Activated B cell treated with CpG ODN at 0.5 μM for 24 hours (primary cell): Measurements from ENCODE around the gene CDC42SE2. TPM values are rescaled to one million over a fixed set of nuclear protein-coding genes. Genes with fewer than 3 reads are reported as not detected.
A peak's percentile ranks its signal among the peaks of the same experiment; 100 is the strongest.

Source experiments
- ATAC-seq: fragments of 200-7000 bp; cut with Tn5 transposase; one replicate; pipeline ENCODE4 v1.10.0; 2021; ENCODE audit warnings: low read depth, mild to moderate bottlenecking, moderate library complexity
- CTCF ChIA-PET: fragments of 350-600 bp; sonication (Branson Sonifier 250); formaldehyde crosslinking; loops from one replicate; lab custom pipeline; 2021; ENCODE audit warnings: antibody characterized with exemption; lab: Charles Lee
- POLR2A ChIA-PET: fragments of 350-600 bp; sonication (Branson Sonifier 250); formaldehyde crosslinking; loops from one replicate; lab custom pipeline; 2021; ENCODE audit warnings: antibody characterized with exemption; lab: Charles Lee
- DNase-seq: peaks from one replicate; pipeline ENCODE4 v3.0.0; 2022
- H3K27ac Mint-ChIP-seq: one replicate; pipeline ENCODE4 v1.8.0; 2020; ENCODE audit warnings: mixed read lengths
- H3K27me3 Mint-ChIP-seq: one replicate; pipeline ENCODE4 v1.8.0; 2021; ENCODE audit warnings: mixed read lengths
- H3K36me3 Mint-ChIP-seq: one replicate; pipeline ENCODE4 v1.8.0; 2021; ENCODE audit warnings: low read depth, mixed read lengths
- H3K4me1 Mint-ChIP-seq: one replicate; pipeline ENCODE4 v1.8.0; 2021; ENCODE audit warnings: mixed read lengths
- H3K4me3 Mint-ChIP-seq: one replicate; pipeline ENCODE4 v1.8.0; 2020; ENCODE audit warnings: mild to moderate bottlenecking, mixed read lengths
- H3K9me3 Mint-ChIP-seq: one replicate; pipeline ENCODE4 v1.8.0; 2020; ENCODE audit warnings: mixed read lengths
- intact Hi-C: fragments of 100-400 bp; cut with micrococcal nuclease; formaldehyde crosslinking; loops from one replicate; pipeline ENCODE4 v1.15.1; 2024
- total RNA-seq: library from RNA; stranded (reverse); gene quantifications from 2 replicates; pipeline ENCODE4 v1.2.3, GENCODE V29; 2022
- TF ChIP-seq, protein P1 (sequence below): fragments of 200-600 bp; IDR thresholded peaks from one replicate; pipeline ENCODE4 v1.8.0; 2022; ENCODE audit warnings: antibody characterized with exemption, mild to moderate bottlenecking

Gene CDC42SE2
- total RNA-seq, 1 donor from 2014 or later = 122 TPM

DNA sequence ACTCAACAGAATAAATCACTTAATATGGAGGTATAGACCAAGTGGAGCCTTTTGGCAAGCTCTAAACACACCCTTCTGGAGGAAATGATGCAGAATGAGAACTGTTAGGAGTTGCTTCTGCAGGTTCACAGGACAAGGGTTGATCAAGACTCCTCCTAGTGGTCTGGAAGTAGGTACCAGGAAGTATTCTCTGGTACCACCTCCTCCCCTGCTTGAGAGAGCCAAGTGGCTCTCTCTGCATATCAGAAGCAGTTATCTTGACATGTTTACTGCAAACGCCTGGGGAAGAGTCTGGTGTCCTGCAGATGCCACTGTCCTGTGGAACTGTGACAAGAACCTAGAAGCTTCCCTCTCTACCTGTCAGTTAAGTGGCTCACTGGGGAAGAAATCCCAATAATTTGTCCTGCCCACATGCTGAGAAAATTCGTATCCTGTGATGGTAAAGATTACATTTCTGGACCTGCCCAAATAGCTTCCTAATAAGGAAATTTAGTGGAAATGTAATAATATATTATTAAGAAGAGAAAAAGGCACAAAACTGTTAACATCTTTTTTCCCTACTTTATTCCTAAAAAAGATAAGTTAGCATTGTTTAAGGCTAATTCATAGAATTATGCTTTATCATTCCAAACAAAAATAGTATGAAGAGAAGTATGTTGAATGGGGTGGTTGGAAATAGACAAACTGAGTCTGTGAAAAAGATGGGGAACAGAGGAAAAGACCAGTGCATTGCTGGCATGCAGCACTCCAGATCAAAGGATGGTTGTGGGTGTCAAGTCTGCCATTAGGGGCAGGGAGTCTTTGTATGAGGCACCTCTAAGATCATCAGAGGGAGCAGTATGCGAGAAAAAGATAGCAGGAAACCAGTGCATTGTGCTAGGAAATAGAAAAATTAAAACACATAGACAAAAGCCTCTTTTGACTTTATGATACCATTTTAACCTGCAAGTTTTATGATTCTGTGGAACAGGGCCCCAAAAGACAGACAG, 118.8 kb downstream of the CDC42SE2 start:
- no peaks in the 10 kb centered on the region for H3K27me3 Mint-ChIP-seq
- no peak for DNase-seq
- peak overlapping the region; percentile 46 for H3K4me3 Mint-ChIP-seq
- CTCF ChIA-PET = interaction anchor here (0.6 to 2.6 kb wide), 33 partner anchors 9 to 521 kb away, joined by 3 to 43 read pairs (median 5); partner anchors contain the start of genes CDC42SE2 and HINT1
- H3K36me3 Mint-ChIP-seq = peaks cover 39% of the 10 kb centered on the region
- ATAC-seq = peak; percentile 73
- peaks cover 55% of the 10 kb centered on the region for H3K4me1 Mint-ChIP-seq
- POLR2A ChIA-PET = interaction anchor here (0.5 to 10.5 kb wide), 14 partner anchors 10 to 235 kb away, joined by 3 to 190 read pairs (median 6); partner anchors contain the start of genes CDC42SE2 and HINT1
- H3K9me3 Mint-ChIP-seq = no peaks in the 10 kb centered on the region
- peak overlapping the region; percentile 98 for H3K27ac Mint-ChIP-seq
- TF ChIP-seq, protein P1, sequence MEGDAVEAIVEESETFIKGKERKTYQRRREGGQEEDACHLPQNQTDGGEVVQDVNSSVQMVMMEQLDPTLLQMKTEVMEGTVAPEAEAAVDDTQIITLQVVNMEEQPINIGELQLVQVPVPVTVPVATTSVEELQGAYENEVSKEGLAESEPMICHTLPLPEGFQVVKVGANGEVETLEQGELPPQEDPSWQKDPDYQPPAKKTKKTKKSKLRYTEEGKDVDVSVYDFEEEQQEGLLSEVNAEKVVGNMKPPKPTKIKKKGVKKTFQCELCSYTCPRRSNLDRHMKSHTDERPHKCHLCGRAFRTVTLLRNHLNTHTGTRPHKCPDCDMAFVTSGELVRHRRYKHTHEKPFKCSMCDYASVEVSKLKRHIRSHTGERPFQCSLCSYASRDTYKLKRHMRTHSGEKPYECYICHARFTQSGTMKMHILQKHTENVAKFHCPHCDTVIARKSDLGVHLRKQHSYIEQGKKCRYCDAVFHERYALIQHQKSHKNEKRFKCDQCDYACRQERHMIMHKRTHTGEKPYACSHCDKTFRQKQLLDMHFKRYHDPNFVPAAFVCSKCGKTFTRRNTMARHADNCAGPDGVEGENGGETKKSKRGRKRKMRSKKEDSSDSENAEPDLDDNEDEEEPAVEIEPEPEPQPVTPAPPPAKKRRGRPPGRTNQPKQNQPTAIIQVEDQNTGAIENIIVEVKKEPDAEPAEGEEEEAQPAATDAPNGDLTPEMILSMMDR = peak; percentile 71
- intact Hi-C loops = loop anchor here (1.0 to 5.0 kb wide), 7 partner anchors 12 to 511 kb away; partner anchors contain the start of genes CDC42SE2 and HINT1

DNA sequence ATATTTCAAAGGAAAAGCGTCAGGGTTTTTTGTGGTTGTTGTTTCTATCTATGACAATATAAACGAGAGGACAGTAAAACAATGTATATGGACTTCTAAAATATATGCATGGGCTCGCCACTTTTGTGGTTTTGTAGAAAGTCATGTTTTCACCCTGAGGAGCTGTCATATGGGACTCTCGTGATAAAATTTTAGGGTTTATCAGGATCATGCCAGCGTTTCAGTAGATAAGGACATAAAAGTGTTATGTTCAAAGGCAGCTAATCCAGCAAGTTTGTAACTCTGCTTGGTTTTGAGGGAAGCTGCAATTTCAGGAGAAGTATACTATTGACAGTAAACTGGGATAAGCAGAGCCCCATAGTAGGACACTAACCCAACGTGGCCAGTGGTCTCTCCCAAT, 120.3 kb downstream of the CDC42SE2 start:
- no peak for ATAC-seq

DNA sequence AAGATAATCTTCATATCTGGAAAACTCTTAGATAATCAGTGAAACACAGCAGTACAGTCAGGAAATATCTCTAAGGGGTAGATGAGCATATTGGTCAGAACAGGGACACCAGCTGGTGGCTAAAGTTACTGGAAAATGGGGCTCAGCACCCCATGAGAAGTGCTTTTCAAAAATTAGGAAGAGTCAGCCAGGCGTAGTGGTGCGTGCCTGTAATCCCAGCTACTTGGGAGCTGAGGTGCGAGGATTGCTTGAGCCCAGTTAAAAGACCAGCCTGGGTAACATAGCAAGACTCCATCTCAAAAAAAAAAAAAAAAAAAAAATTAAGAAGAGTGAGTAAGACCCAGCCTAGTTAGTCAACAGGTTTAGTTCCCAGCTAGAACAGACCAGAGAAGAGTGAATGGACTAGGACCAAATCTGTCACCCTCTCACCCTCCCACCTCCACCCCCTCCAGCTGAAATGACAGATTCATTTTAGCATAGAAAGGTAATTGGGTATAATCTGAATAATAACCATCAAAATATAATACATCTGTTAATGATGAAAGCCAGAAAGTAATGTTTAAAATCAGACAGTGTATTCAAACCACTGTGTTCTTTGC, 120.9 kb downstream of the CDC42SE2 start:
- peaks cover 46% of the 10 kb centered on the region for H3K4me1 Mint-ChIP-seq
- no peak for ATAC-seq
- ChIA-PET CTCF (interaction anchor here (0.6 to 2.1 kb wide), 4 partner anchors 172 to 514 kb away, joined by 3 to 5 read pairs (median 3); partner anchors contain the start of gene HINT1), POLR2A (interaction anchor here (0.7 to 1.6 kb wide), 3 partner anchors 12 to 121 kb away, joined by 3 to 7 read pairs (median 3); partner anchors contain the start of gene CDC42SE2)
- intact Hi-C loops = loop anchor here (5.0 kb wide), 1 partner anchor 57 kb away; no protein-coding TSS in a partner anchor
- peaks cover 53% of the 10 kb centered on the region for H3K36me3 Mint-ChIP-seq
- no peak overlapping the region for H3K4me3 Mint-ChIP-seq
- no peak for DNase-seq
- no peaks in the 10 kb centered on the region for H3K27me3 Mint-ChIP-seq
- peak overlapping the region; percentile 27 for H3K27ac Mint-ChIP-seq
- TF ChIP-seq, protein P1 = no peak
- H3K9me3 Mint-ChIP-seq = no peaks in the 10 kb centered on the region

More for the DNA sequence above, 120.3 kb downstream of the CDC42SE2 start:
- Mint-ChIP-seq H3K27ac (peak overlapping the region; percentile 27), H3K4me3 (no peak overlapping the region), H3K9me3 (no peaks in the 10 kb centered on the region), H3K27me3 (no peaks in the 10 kb centered on the region), H3K36me3 (peaks cover 48% of the 10 kb centered on the region), H3K4me1 (peaks cover 45% of the 10 kb centered on the region)
- TF ChIP-seq, protein P1 = no peak
- intact Hi-C loops = loop anchor here (5.0 kb wide), 1 partner anchor 57 kb away; no protein-coding TSS in a partner anchor
- no peak for DNase-seq
- ChIA-PET CTCF (interaction anchor here (1.2 to 2.1 kb wide), 2 partner anchors 171 to 219 kb away, joined by 3 to 5 read pairs; partner anchors contain the start of gene HINT1), POLR2A (interaction anchor here (0.7 to 1.6 kb wide), 3 partner anchors 11 to 120 kb away, joined by 3 to 7 read pairs (median 3); partner anchors contain the start of gene CDC42SE2)

DNA sequence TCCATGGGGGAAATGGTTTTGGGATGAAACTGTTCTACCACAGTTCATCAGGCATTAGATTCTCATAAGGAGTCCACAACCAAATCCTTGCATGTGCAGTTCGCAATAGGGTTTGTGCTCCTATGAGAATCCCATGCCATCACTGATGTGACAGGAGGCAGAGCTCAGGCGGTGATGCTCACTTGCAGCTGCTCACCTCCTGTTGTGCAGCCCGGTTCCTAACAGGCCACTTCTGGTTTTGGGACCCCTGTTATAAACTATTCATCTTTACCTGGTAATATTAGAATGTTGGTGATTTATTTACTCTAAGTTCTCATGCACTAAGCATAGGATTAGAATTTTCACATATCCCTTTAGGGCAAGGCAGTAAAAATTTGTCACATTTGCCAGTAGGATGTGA, 122.3 kb downstream of the CDC42SE2 start:
- H3K27ac Mint-ChIP-seq = no peak overlapping the region
- ChIA-PET POLR2A (no interaction called here), CTCF (interaction anchor here (1.7 kb wide), 1 partner anchor 515 kb away, joined by 3 read pairs; no protein-coding TSS in a partner anchor)
- peaks cover 60% of the 10 kb centered on the region for H3K36me3 Mint-ChIP-seq
- DNase-seq (no peak), ATAC-seq (no peak)
- intact Hi-C loops = no loop called here
- no peak overlapping the region for H3K4me3 Mint-ChIP-seq
- TF ChIP-seq, protein P1 = no peak
- no peaks in the 10 kb centered on the region for H3K27me3 Mint-ChIP-seq
- H3K9me3 Mint-ChIP-seq = no peaks in the 10 kb centered on the region
- H3K4me1 Mint-ChIP-seq = peaks cover 38% of the 10 kb centered on the region
